NAMALWA (cell line): ENCODE measurements around the gene KLHL35.
A peak's percentile ranks its signal among the peaks of the same experiment; 100 is the strongest.

Experiments
- DNase-seq: peaks from one replicate; pipeline ENCODE4 v3.0.0-alpha.2; 2015; ENCODE audit warnings: low spot score

KLHL35 gene, protein sequence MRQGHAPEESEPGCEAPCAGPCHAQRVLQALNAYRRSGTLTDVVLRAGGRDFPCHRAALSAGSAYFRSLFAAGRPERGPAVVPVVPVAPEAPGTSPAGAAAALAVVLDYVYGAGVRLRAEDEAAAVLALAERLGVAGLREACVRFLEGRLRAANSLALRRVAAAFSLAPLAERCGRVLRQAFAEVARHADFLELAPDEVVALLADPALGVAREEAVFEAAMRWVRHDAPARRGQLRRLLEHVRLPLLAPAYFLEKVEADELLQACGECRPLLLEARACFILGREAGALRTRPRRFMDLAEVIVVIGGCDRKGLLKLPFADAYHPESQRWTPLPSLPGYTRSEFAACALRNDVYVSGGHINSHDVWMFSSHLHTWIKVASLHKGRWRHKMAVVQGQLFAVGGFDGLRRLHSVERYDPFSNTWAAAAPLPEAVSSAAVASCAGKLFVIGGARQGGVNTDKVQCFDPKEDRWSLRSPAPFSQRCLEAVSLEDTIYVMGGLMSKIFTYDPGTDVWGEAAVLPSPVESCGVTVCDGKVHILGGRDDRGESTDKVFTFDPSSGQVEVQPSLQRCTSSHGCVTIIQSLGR

DNA sequence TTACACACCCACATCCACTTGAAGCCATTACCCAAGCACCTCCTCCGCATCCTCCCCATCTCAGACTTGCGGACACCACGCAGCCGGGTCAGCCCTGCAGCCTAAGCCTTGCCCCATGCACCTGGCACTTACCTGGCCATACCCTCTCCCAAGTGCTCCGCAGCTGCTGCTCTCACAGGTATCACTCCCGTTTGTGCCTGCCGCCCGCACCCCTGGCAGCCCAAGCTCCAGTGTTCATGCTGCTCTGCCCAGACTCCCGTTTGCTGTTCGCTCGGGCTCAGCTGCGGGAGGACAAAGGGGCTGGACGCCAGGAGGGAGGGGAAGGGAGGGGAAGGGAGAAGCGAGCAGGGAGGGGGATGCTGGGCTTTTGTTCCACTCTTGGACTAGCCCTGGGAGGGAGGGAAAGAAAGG is at the start of gene KLHL35:
Gene KLHL35 (minus strand): TSS at position 293 of the 411 bp plus-strand sequence. CDS start 2,574 bp downstream, outside the sequence.
- no peak for DNase-seq

DNA sequence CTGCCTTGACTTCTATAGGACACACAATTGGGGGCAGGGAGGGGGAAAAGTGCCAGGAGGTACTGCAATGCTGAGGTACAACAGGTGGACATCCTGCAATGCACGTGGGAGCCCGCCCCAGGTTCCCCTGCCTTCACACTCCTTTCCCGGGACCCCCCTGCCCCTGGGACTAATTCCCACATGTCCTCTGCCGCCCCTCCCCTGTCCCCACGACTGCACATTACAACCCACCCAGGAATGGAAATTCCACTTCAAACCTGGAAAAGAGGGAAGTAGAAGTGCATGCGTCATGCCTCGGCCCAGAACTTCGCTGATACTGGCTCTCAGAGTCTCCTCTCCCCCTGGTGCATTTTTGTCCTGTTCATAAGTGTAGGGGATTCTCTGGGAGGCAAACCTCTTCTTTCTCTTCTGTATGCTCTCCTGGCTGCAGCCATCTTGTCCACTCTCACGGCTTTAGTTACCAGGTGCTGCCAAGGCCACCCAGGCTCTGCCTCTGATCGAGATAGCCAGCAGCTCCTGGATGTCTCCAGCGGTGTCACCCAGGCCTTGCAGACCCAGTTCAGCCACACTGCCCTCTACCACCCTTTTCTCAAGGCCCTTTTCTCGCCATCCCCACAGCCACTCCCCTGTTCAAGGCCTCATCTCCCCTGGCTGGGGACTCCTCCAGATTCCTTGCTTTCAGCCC is 49.1 kb upstream of the KLHL35 start:
- no peak for DNase-seq

DNA sequence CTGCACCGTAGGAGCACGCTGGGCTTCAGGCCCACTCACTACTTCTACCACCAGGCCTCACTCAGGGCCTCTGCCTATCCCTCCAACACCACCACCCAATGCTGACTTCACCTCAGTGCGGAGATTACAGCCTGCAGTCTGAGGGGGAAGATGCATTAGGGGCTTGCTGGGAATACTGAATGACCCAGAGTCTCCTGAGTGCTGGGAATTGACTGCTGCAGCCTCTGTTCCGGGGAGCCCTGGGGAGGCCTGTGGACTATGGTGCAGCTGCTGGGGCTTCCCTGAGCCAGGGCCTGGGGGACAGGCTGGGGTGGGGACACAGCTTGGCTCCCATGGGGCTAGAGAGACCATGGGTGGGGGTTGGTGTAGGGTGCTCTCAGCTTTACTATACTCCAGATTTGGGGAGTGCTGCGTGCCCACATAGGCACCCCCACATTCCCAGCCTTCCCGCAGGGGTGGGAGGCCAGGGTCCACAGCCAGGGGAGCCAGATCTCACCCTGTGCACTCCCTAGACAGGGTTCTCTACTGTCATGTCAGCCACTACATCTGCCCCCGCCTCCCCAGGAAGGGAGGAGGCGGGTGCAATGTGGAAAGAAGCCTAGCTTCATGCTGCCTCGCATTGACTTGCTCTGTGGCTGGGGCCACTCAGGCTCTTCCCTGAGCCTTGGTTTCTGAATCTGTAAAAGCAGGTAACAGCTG is 48.4 kb upstream of the KLHL35 start:
- no peak for DNase-seq

DNA sequence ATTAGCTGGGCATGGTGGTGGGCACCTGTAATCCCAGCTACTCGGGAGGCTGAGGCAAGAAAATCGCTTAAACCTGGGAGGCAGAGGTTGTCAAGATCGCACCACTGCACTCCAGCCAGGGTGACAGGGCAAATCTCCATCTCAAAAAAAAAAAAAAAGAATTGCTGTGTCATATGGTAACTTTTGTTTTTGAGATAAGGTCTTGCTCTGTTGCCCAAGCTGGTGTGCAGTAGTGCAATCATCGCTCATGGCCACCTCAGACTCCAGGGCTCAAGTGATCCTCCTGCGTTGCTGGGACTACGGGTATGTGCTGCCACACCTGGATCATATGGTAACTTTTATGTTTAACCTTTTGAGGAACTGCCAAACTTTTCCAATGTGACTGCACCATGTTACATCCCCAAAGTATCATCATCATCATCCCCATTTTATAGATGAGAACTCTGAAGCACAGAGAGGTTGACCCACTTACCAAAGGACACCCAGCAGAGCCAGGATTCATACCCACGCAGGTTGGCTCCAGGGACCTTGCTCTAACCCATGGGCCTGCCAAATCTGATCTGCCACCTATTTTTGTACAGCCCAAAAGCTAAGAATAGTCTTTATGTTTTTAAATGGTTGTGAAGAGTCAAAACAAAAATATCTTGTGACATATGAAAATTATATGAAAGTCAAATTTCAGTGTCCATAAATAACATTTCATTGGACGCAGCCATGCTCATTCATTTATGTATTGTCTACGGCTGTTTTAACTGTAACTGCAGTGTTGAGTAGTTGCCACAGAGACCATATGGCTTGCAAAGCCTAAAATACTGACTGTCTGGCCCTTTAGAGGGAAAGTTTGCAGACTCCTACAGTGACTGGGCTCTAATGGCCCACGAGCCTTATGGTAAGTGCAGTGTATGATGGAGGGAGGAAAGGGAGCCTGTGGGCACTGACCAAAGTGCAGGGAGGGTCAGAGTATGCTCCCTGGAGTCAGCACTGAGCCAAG is 47.5 kb upstream of the KLHL35 start:
- DNase-seq, result no peak

DNA sequence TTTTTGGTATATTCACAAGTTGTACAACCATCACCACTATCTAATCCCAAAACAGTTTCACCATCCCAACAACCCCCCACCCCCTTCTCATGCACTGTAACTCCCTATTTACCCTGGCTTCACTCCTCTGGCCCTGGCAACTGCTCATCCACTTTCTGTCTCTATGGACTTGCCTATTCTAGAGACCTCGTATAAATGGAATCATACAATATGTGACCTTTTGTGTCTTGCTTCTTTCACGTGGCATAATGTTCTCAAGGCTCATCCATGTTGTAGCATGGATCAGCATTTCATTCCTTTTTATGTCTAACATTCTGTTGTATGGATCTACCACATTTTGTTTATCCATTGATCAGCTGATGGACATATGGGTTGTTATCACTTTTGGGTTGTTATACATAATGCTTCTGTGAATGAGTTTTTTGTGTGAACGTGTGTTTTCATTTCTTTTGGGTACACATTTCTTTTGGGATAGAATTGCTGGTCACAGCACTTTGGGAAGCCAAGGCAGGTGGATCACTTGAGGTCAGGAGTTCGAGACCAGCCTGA is 46.7 kb upstream of the KLHL35 start:
- DNase-seq, result no peak

DNA sequence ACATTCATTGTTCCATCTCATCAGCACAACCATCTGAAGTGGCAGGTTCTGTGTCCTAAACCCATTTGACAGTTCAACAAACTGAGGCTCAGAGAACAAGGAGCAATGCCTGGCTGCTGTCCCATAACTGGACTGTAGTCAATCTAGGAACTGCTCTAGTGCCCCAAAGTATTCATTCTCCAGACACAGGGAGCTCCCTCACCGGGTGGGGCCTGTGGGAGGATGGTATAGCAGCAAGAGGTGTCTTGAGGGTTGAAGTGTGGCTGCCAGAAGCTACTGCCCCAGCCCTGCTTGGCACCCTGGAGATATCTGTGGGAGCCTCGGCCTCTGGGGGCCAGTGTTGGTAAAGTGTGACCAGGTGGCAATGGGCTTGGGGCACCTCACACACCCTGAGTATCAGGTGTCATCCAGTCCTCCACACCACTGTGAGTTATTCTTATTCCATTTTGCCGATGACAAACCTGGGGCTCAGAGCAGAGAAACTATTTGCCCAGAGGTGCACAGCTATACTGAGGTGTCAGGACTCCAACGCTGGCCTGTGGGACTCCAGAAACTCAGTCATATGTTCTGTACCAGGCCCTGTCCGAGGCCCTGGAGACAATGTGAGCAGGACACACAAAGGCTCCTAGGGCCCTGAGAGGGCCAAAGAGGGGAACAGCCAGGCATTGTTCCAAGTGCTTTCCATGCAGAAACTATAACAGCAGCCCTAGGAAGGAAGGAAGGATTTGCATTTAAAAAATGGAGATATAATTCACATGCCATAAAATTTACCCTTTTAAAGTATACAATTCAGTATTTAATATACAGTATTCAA is 46.0 kb upstream of the KLHL35 start:
- DNase-seq, result no peak

DNA sequence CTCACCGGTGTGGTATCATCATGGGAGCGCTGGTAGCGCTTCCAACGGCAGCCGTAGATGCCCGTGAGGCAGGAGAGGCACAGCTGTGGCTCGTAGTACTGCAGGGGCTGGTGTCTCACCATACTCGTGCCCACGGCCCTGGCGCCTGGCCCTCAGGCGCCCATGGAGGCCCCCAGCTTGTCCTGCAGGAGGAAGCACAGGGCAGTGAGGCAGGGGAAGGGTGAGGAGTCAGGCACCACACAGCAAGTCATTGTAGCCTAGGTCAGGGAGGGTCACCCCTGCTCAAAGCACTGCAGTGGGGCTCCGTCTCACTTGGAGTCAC is 44.6 kb upstream of the KLHL35 start:
- no peak for DNase-seq

DNA sequence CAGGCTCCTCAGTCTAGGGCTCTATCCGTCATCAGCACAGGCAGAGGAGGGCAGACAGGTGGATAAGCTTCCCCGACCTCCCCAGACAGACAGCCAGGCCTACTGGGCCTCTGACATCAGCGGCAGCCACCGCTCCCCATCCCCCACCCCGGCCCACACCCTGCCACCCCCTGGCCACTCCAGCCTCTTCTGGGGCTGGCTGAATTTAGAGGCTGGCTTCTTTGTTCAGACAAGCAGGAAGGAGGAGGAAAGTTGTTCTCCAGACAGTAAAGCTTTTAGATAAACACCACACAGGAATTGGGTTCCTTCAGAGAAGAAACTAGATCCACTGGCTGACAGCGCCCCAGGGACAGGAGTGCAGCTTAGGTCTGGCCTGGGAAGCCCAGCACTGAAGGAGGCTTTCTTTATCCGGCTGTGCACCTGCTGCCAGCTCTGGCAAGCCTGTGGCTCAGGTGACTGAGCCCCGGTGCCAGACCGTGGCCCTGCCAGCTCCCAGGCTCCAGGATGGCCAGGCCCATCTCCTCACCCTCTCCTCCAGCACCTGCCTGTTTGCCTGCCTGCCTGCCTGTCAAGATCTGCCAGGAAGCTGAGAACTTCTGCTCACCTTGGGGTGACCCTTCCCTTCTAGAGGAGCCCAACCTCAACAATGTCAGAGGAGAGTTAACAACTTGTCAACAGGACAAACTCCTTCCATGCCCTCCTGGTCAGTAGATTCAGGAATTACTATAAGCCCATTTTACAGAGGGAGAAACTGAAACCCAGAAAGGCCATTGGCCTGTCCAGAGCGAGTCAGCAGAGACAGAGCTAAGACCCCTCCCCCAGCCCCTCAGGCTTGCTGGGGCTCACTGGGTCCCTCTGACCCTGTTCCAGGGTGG is 44.0 kb upstream of the KLHL35 start:
- no peak for DNase-seq

DNA sequence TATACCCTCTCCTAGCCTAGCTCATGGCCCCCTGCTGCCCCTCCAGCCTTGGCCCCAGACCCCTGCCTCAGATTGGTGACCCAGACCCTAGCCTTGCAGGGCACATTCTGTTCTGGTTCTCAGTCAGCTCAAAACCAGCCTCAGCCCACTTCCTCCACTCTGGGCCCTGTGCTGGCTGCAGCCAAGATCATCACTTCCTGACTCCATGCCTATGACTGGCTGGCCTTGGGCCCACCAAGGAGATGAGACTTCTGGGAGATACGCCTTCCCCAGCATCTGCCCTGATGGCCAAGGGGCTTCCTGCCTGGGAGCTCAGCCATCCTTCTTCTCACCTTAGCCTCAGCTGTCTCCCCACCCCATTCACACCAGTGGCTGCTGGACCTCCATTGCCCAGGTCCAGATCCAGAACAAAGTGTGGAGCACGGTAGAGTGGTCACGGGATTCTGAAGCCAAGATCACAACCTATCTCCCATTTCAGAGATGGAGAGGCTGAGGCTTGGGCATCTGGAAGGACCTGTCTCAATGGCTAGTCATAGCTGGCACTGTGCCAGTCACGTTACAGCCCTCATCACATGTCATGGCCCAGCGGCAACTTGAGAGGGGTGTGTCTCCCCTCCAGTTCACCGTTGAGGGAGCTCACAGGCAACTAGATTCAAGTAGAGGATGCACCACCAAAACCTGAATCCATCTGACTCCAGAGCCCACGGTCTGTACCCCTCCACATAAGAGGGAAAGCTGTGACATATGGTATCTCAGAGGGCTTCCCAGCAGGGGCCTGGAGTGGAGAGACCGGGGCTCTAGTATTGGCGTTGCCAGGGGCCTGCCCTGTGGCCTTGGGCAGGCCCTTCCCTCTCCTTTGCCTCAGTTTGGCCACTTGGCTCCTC is 43.0 kb upstream of the KLHL35 start:
- DNase-seq, result peak; percentile 30

DNA sequence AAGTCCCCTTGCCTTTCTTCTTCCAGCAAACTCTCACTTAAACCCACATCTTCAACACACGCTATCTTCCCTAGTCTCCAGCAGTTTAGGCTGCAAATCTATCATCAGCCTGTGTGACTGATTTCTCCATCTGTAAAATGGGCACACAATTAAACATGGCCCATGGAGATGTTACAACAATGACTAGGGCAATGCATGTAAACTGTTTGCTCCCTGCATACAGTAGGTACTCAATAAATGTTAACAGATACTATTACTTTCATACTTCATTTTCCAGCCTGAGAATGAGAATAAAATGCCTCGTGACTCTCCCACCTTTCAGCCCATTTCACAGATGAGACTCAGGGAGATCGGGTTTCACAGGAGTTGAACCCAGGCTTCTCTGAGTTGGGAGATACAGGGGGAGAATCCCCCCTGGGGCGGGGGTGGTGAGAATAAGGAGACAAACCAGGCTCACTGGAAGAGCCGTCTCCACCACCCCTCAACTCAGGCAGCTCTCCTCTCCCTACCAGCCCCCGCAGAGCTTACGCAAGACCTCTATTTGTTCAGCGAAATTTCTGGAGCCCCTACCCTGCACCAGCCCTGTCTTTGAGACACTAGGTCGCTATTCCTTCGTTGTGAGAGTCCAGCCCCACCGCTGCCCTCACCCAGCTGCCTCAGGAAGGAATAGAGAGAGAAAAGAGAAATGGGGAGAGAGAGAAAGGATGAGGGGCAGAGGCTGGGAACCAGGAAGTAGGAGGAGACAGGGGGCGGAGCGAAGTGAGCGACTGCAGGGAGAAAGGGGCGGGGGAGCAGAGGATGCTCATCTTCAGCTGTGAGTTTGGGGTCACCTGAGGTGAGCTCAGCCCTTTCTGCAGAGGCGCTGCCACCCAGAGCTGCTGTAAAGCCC is 42.1 kb upstream of the KLHL35 start:
- DNase-seq, result peak; percentile 37

DNA sequence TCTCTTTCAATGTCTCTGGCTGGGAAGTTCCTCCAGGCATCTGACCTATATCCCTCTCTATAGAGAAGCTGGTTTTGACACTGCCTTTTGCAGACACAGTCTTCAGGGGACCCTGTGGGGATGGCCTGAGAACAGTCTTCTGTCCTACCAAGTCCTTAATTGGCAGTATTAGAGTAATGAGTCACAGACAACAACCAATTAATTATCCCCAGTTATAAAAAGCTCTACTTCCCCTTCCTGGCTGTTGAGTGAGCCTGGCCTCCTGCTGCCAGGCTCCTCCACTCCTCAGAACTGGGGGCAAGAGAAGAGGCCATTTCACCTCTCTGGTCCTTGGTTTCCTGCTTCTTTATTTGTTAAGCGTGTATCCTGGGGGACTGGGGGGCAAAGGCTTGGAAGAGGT is 41.2 kb upstream of the KLHL35 start:
- peak; percentile 18 for DNase-seq

DNA sequence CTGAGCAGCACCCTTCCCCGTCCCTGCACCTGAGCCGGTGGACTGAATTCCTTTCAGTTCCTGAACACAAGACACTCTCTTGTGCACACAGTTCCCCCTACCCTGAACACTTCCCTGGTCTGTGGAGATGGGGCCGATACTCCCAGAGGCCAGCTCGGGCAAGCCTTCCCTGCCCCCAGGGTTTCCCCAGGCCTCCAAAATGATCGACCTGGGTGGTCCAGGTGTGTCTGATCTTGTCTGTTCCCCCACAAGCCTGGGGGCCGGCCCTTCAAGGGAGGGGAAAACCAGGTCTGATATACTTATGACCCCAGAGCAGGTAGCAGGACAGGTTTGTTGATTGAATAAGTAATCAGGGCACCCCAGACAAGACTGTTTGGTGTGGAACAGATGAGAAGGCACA is 40.7 kb upstream of the KLHL35 start:
- no peak for DNase-seq

DNA sequence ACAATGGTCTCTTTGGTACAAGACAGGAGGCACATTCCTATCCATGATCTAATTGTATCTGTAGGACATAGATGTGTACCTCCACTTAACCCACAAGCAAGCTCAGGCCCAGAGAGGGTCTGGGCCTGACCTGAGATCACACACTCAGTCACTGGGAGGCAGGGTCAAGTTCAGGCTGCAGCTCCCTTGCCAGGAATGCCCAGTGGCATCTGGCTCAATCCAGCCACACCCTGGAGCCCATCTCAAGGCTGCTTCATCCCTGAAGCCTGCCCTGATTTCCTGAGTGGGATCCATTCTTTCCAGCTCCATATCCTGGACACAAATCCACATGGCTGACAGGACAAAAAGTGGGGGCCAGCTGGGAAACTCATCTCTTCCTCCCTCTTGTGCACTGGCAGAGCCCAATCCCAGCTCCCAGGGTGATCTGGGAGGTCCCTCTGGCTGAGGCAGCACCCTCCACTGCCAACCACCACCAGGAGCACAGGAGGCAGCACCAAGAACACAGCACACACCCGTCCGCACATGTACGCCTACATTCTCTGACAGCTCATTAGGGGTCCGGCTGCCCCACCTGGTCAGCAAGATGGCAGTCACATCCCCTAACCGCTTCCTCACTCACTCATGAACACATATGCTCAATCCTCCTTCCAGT is 39.2 kb upstream of the KLHL35 start:
- no peak for DNase-seq

DNA sequence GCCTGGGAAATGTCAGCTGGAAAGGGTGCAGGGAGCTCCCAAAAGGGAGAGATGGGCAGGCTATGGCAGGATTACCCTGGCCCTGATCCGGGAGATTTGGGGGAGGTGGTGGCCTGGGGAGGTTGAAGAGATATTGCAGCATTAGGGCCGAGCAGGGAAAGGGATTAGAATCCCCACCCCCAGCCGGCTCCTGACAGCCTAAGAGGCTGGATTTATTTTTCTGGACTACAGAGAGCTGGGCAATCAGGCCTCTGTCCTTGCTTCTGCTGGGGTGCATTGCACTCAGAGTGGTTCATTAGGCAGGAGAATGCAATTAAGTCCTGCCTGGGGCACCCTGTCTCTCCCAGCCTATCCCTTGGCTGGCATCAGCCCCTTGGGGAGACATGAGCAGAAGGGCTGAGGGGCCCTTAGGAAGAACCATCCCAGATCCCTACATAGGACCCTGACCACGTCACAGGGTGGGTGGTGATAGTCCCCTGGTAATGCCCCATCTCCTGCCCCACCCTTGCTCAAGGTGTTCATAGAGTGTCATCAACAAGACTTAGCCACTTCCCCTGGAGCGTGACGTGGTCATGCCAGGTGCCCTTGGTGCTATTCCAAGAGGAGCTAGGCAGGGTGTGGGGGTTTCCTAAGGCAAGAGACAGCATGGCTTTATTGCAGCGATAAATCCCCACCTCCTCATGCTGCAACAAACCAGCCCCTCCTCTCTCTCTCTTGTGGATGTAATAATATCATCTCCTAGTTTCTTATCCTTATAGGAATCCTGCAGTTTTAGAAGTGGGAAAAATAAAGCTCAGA is 38.4 kb upstream of the KLHL35 start:
- no peak for DNase-seq

DNA sequence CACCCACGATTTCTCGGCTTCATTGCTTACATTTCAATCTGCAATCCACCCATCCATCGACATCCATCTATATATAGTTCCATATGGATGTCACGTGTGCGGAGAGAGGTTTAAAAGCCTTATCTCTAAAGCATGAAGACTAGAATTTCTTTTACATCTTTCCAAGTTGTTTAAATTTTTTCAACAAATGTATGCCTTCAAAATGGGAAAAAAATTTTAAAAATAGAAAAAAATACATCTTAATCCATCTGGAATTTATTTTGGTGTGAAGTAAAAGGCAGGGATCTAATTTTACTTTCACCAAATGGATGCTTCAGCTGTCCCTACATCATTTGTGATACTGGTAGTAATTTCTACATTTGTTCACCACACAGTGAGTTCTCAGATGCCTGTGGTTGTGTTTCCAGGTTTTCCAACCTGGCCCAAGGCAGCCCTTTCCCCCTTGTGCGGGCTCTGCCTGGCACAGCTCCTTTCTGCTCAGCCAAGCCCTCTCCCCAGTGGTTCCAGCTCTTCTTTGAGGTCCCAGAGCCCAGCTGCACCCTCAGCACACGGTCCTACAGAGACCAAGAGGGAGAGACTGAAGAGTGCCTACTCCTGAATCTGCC is 37.6 kb upstream of the KLHL35 start:
- DNase-seq, result no peak
